GM08714 (cell line): ENCODE results near the gene CCDC116.
"Not testable (repeated sequence)": the region's sequence is repeated elsewhere in the genome, so short reads cannot be mapped to it uniquely, and the experiment has no call there.

Experiments used
- H3K4me3 ChIP-seq: fragments of 200-500 bp; sonication (Bioruptor generic); 2 replicates; pipeline ENCODE4 v1.5.1; 2014; ENCODE audit warnings: mild to moderate bottlenecking, low read length, inconsistent platforms
- ZNF274 ChIP-seq: IDR thresholded peaks from 2 replicates; pipeline ENCODE4 v1.6.1; 2012; ENCODE audit warnings: mild to moderate bottlenecking, low read depth, low read length

CCDC116 gene

GRCh38 chr22:21632237-21632895 lies at the start of gene CCDC116:
Gene CCDC116 (plus strand): TSS chr22:21632760. CDS start chr22:21633182, 422 bp downstream.
- no peak within 1 kb of the TSS for H3K4me3 ChIP-seq
- TF ChIP-seq ZNF274 = no peak

GRCh38 chr22:21582801-21583740 lies 49.5 kb upstream of the CCDC116 start:
- no peak overlapping the region for H3K4me3 ChIP-seq
- no peak for TF ChIP-seq ZNF274

GRCh38 chr22:21585389-21585788 lies 47.2 kb upstream of the CCDC116 start:
- no peak overlapping the region for H3K4me3 ChIP-seq
- TF ChIP-seq ZNF274 = no peak

GRCh38 chr22:21587803-21588611 lies 44.6 kb upstream of the CCDC116 start:
- TF ChIP-seq ZNF274 = no peak
- no peak overlapping the region for H3K4me3 ChIP-seq

GRCh38 chr22:21589396-21589795 lies 43.2 kb upstream of the CCDC116 start:
- TF ChIP-seq ZNF274 = no peak
- H3K4me3 ChIP-seq = no peak overlapping the region

GRCh38 chr22:21590809-21591641 lies 41.5 kb upstream of the CCDC116 start:
- no peak for TF ChIP-seq ZNF274
- no peak overlapping the region for H3K4me3 ChIP-seq

- TF ChIP-seq ZNF274 = no peak
Observed at GRCh38 chr22:21591695-21592094, 40.9 kb upstream of the CCDC116 start.

DNA sequence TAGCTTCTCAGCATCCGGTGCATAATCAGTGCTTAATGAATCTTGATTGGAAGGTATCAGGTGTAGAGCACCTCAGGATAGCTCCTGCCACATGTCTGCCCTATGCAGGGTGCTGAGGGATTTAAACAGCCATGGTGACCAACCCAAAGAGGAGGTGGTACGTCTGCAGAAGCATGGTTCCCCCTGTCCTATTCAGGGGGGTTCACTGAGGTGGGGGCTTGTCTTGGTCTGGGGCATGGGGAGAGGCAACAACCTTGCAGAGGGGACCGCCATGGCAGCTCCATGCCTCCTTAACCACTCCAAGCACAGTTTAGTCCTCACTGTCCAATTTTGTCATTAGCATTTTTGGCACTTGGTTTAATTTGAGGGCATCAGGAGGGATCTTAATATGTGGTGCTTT lies 40.1 kb upstream of the CCDC116 start:
- no peak for TF ChIP-seq ZNF274
- H3K4me3 ChIP-seq = no peak overlapping the region

More at GRCh38 chr22:21591695-21592094, 40.9 kb upstream of the CCDC116 start:
- H3K4me3 ChIP-seq = no peak overlapping the region

GRCh38 chr22:21593406-21594232 lies 38.9 kb upstream of the CCDC116 start:
- no peak overlapping the region for H3K4me3 ChIP-seq
- no peak for TF ChIP-seq ZNF274

- TF ChIP-seq ZNF274 = no peak
- H3K4me3 ChIP-seq = no peak overlapping the region
Observed at GRCh38 chr22:21594865-21595452, 37.6 kb upstream of the CCDC116 start.

DNA sequence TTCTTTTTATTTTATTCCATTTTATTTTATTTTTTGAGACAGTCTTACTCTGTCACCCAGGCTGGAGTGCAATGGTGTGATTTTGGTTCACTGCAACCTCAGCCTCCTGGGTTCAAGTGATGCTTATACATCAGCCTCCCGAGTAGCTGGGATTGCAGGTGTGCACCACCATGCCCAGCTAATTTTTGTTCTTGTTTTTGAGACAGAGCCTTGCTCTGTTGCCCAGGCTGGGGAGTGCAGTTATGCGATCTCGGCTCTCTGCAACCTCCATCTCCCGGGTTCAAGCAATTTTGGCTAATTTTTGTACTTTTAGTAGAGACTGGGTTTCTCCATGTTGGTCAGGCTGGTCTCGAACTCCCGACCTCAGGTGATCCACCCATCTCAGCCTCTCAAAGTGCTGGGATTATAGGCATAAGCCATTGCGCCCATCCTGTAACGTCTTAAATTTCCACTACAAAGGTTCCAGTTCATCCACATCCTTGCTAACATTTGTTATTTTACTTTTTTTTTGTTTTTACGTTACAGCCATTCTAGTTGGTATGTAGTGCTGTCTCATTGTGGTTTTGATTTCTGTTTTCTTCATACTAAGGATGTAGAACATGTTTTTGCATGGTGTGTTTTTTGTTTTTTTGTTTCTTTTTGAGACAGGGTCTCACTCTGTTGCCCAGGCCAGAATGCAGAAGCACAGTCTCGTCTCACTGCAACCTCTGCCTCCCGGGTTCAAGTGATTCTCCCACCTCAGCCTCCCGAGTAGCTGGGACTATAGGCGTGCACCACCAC lies 36.0 kb upstream of the CCDC116 start:
- H3K4me3 ChIP-seq = not testable (repeated sequence)

- TF ChIP-seq ZNF274 = no peak
Observed at GRCh38 chr22:21598302-21598701, 34.3 kb upstream of the CCDC116 start.

More at GRCh38 chr22:21598302-21598701, 34.3 kb upstream of the CCDC116 start:
- no peak overlapping the region for H3K4me3 ChIP-seq
